GM23338 (cell line): ENCODE data around the gene SST. TPM values are rescaled to one million over a fixed set of nuclear protein-coding genes. Genes with fewer than 3 reads are reported as not detected.
"Not testable (repeated sequence)": the region's sequence is repeated elsewhere in the genome, so short reads cannot be mapped to it uniquely, and the experiment has no call there.

Experiments used
- ATAC-seq: fragments of 200-7000 bp; cut with Tn5 transposase; 3 replicates; pipeline ENCODE4 v1.9.1; 2020
- DNase-seq: peaks from one replicate; pipeline ENCODE4 v3.0.0-alpha.2; 2015; ENCODE audit warnings: low spot score
- H2AFZ ChIP-seq: fragments of 200-600 bp; sonication (generic); 2 replicates; pipeline ENCODE4 v1.8.0; 2016; ENCODE audit warnings: antibody characterized with exemption, mild to moderate bottlenecking, moderate library complexity
- H3F3A ChIP-seq: fragments of 200-600 bp; sonication (generic); replicated peaks from 2 replicates; pipeline ENCODE4 v1.8.0; 2017; ENCODE audit warnings: antibody characterized with exemption, mixed run types, low read depth
- H3K27ac ChIP-seq: fragments of 200-600 bp; sonication (generic); 2 replicates; pipeline ENCODE4 v1.6.1; 2016; ENCODE audit warnings: low read depth
- H3K27me3 ChIP-seq: fragments of 200-600 bp; sonication (generic); 2 replicates; pipeline ENCODE4 v1.8.0; 2016; ENCODE audit warnings: mild to moderate bottlenecking, mixed run types, moderate library complexity; ENCODE audit not compliant: insufficient read depth
- H3K36me3 ChIP-seq: fragments of 200-600 bp; sonication (generic); 2 replicates; pipeline ENCODE4 v1.8.0; 2016; ENCODE audit warnings: mild to moderate bottlenecking; ENCODE audit not compliant: insufficient read depth
- H3K4me1 ChIP-seq: fragments of 200-600 bp; sonication (generic); 2 replicates; pipeline ENCODE4 v1.8.0; 2016; ENCODE audit warnings: mild to moderate bottlenecking, moderate library complexity; ENCODE audit not compliant: insufficient read depth
- H3K4me2 ChIP-seq: fragments of 200-600 bp; sonication (generic); 2 replicates; pipeline ENCODE4 v1.7.1; 2017; ENCODE audit warnings: mixed run types
- H3K4me3 ChIP-seq: fragments of 200-600 bp; sonication (generic); 2 replicates; pipeline ENCODE4 v1.6.1; 2016; ENCODE audit warnings: mixed run types
- H3K79me2 ChIP-seq: fragments of 200-600 bp; sonication (generic); replicated peaks from 2 replicates; pipeline ENCODE4 v1.8.0; 2017; ENCODE audit warnings: mild to moderate bottlenecking; ENCODE audit not compliant: insufficient read depth
- H3K9me2 ChIP-seq: fragments of 200-600 bp; sonication (generic); 2 replicates; pipeline ENCODE4 v1.8.0; 2017; ENCODE audit not compliant: insufficient read depth
- H4K20me1 ChIP-seq: fragments of 200-600 bp; sonication (generic); replicated peaks from 2 replicates; pipeline ENCODE4 v1.8.0; 2017; ENCODE audit warnings: mild to moderate bottlenecking; ENCODE audit not compliant: insufficient read depth
- H3K27ac Mint-ChIP-seq: 2 replicates; pipeline ENCODE4 v1.8.0; 2020; ENCODE audit warnings: inconsistent platforms, mild to moderate bottlenecking, moderate library complexity, mixed read lengths
- H3K27me3 Mint-ChIP-seq: 3 replicates; pipeline ENCODE4 v1.8.0; 2022; ENCODE audit warnings: low read depth, mild to moderate bottlenecking, moderate library complexity, mixed read lengths, inconsistent platforms; ENCODE audit not compliant: insufficient read depth, poor library complexity
- H3K36me3 Mint-ChIP-seq: 3 replicates; pipeline ENCODE4 v1.8.0; 2021; ENCODE audit warnings: low read depth, mild to moderate bottlenecking, inconsistent platforms, moderate library complexity, mixed read lengths
- H3K4me1 Mint-ChIP-seq: 3 replicates; pipeline ENCODE4 v1.8.0; 2020; ENCODE audit warnings: mild to moderate bottlenecking, inconsistent platforms, mixed read lengths
- H3K4me3 Mint-ChIP-seq: 3 replicates; pipeline ENCODE4 v1.8.0; 2021; ENCODE audit warnings: moderate library complexity, mild to moderate bottlenecking, inconsistent platforms, mixed read lengths
- H3K9me3 Mint-ChIP-seq: 3 replicates; pipeline ENCODE4 v1.8.0; 2020; ENCODE audit warnings: moderate library complexity, mild to moderate bottlenecking, inconsistent platforms, mixed read lengths
- CREB1 ChIP-seq: fragments of 250-450 bp; sonication (Bioruptor Pico); IDR thresholded peaks from 2 replicates; pipeline ENCODE4 v1.5.0; 2020; ENCODE audit warnings: low read depth, mild to moderate bottlenecking, moderate library complexity
- EZH2 ChIP-seq: fragments of 200-600 bp; sonication (generic); IDR thresholded peaks from one replicate; pipeline ENCODE4 v1.8.0; 2017; ENCODE audit warnings: antibody characterized with exemption, mild to moderate bottlenecking, low read depth; ENCODE audit not compliant: unreplicated experiment
- JUNB ChIP-seq: IDR thresholded peaks from one replicate; pipeline ENCODE4 v1.6.1; 2016; ENCODE audit warnings: antibody characterized with exemption; ENCODE audit not compliant: unreplicated experiment
- NANOG ChIP-seq: IDR thresholded peaks from 2 replicates; pipeline ENCODE4 v1.6.1; 2016; ENCODE audit warnings: antibody characterized with exemption, borderline replicate concordance
- POLR2AphosphoS5 ChIP-seq: IDR thresholded peaks from 2 replicates; pipeline ENCODE4 v1.6.1; 2016; ENCODE audit warnings: antibody characterized with exemption, low read depth
- STAT1 ChIP-seq: IDR thresholded peaks from one replicate; pipeline ENCODE4 v1.6.1; 2016; ENCODE audit warnings: antibody characterized with exemption; ENCODE audit not compliant: unreplicated experiment
- ZNF114 ChIP-seq: fragments of 250-450 bp; sonication (Bioruptor Pico); IDR thresholded peaks from 2 replicates; pipeline ENCODE4 v1.5.0; 2020; ENCODE audit warnings: mild to moderate bottlenecking, moderate library complexity
- ZNF331 ChIP-seq: fragments of 250-450 bp; sonication (Bioruptor Pico); IDR thresholded peaks from 2 replicates; pipeline ENCODE4 v1.5.0; 2020; ENCODE audit warnings: low read depth, mild to moderate bottlenecking, moderate library complexity
- polyA plus RNA-seq: library from polyadenylated mRNA; unstranded; fragments of >200 nt; fragmentation: Nextera tagmentation; extraction: Ambion mirVana; gene quantifications from 2 replicates; pipeline ENCODE4 v1.2.1, GENCODE V29; 2016
- total RNA-seq: library from RNA; depleted of rRNA; stranded (reverse); fragments of >200 nt; shearing (Covaris generic); gene quantifications from 2 replicates; pipeline ENCODE4 v1.2.3, GENCODE V29; 2014
- TF ChIP-seq, protein P1 (sequence below), 2 experiments: fragments of 200-600 bp in 1 of 2; sonication (generic) in 1 of 2; conservative IDR thresholded peaks; 2 replicates each; pipeline versions ENCODE4 v1.5.1 to v1.6.1; 2016 to 2017; ENCODE audit warnings: antibody characterized with exemption in 2 of 2, low read depth in 2 of 2, mild to moderate bottlenecking in 2 of 2, moderate library complexity in 1 of 2
- TF ChIP-seq, protein P2 (sequence below): fragments of 250-450 bp; sonication (Bioruptor Pico); IDR thresholded peaks from 2 replicates; pipeline ENCODE4 v1.5.0; 2020; ENCODE audit warnings: mild to moderate bottlenecking, moderate library complexity
- TF ChIP-seq, protein P3 (sequence below): IDR thresholded peaks from one replicate; pipeline ENCODE4 v1.6.1; 2018; ENCODE audit warnings: antibody characterized with exemption; ENCODE audit not compliant: unreplicated experiment

Gene SST
- total and polyA plus RNA-seq, 2 experiments from 2014 or later = 3.9 TPM; not detected in 1

- H3K27me3 Mint-ChIP-seq = peaks cover 5% of the 10 kb centered on the region
- DNase-seq (no peak), ATAC-seq (no peak)
- no peak overlapping the region for H2AFZ ChIP-seq
- H3K4me3 ChIP-seq = no peak overlapping the region
- H3K27ac ChIP-seq = no peak overlapping the region
- no peak overlapping the region for H3K4me3 Mint-ChIP-seq
- no peaks in the 10 kb centered on the region for H4K20me1 ChIP-seq
- TF ChIP-seq STAT1 (no peak), ZNF331 (CRISPR knock-in tag) (no peak), EZH2 (no peak), ZNF114 (CRISPR knock-in tag) (no peak), POLR2AphosphoS5 (no peak), NANOG (no peak), CREB1 (CRISPR knock-in tag) (no peak), JUNB (no peak)
- TF ChIP-seq, protein P1, sequence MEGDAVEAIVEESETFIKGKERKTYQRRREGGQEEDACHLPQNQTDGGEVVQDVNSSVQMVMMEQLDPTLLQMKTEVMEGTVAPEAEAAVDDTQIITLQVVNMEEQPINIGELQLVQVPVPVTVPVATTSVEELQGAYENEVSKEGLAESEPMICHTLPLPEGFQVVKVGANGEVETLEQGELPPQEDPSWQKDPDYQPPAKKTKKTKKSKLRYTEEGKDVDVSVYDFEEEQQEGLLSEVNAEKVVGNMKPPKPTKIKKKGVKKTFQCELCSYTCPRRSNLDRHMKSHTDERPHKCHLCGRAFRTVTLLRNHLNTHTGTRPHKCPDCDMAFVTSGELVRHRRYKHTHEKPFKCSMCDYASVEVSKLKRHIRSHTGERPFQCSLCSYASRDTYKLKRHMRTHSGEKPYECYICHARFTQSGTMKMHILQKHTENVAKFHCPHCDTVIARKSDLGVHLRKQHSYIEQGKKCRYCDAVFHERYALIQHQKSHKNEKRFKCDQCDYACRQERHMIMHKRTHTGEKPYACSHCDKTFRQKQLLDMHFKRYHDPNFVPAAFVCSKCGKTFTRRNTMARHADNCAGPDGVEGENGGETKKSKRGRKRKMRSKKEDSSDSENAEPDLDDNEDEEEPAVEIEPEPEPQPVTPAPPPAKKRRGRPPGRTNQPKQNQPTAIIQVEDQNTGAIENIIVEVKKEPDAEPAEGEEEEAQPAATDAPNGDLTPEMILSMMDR (conservative IDR thresholded peaks at IDR 0.05; ENCODE audit: low read depth in 2 of 2) = no peak
- TF ChIP-seq, protein P2, sequence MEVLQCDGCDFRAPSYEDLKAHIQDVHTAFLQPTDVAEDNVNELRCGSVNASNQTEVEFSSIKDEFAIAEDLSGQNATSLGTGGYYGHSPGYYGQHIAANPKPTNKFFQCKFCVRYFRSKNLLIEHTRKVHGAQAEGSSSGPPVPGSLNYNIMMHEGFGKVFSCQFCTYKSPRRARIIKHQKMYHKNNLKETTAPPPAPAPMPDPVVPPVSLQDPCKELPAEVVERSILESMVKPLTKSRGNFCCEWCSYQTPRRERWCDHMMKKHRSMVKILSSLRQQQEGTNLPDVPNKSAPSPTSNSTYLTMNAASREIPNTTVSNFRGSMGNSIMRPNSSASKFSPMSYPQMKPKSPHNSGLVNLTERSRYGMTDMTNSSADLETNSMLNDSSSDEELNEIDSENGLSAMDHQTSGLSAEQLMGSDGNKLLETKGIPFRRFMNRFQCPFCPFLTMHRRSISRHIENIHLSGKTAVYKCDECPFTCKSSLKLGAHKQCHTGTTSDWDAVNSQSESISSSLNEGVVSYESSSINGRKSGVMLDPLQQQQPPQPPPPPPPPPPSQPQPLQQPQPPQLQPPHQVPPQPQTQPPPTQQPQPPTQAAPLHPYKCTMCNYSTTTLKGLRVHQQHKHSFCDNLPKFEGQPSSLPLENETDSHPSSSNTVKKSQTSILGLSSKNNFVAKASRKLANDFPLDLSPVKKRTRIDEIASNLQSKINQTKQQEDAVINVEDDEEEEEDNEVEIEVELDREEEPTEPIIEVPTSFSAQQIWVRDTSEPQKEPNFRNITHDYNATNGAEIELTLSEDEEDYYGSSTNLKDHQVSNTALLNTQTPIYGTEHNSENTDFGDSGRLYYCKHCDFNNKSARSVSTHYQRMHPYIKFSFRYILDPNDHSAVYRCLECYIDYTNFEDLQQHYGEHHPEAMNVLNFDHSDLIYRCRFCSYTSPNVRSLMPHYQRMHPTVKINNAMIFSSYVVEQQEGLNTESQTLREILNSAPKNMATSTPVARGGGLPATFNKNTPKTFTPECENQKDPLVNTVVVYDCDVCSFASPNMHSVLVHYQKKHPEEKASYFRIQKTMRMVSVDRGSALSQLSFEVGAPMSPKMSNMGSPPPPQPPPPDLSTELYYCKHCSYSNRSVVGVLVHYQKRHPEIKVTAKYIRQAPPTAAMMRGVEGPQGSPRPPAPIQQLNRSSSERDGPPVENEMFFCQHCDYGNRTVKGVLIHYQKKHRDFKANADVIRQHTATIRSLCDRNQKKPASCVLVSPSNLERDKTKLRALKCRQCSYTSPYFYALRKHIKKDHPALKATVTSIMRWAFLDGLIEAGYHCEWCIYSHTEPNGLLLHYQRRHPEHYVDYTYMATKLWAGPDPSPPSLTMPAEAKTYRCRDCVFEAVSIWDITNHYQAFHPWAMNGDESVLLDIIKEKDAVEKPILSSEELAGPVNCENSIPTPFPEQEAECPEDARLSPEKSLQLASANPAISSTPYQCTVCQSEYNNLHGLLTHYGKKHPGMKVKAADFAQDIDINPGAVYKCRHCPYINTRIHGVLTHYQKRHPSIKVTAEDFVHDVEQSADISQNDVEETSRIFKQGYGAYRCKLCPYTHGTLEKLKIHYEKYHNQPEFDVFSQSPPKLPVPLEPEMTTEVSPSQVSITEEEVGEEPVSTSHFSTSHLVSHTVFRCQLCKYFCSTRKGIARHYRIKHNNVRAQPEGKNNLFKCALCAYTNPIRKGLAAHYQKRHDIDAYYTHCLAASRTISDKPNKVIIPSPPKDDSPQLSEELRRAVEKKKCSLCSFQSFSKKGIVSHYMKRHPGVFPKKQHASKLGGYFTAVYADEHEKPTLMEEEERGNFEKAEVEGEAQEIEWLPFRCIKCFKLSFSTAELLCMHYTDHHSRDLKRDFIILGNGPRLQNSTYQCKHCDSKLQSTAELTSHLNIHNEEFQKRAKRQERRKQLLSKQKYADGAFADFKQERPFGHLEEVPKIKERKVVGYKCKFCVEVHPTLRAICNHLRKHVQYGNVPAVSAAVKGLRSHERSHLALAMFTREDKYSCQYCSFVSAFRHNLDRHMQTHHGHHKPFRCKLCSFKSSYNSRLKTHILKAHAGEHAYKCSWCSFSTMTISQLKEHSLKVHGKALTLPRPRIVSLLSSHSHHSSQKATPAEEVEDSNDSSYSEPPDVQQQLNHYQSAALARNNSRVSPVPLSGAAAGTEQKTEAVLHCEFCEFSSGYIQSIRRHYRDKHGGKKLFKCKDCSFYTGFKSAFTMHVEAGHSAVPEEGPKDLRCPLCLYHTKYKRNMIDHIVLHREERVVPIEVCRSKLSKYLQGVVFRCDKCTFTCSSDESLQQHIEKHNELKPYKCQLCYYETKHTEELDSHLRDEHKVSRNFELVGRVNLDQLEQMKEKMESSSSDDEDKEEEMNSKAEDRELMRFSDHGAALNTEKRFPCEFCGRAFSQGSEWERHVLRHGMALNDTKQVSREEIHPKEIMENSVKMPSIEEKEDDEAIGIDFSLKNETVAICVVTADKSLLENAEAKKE (CRISPR knock-in tag) = no peak
- TF ChIP-seq, protein P3, sequence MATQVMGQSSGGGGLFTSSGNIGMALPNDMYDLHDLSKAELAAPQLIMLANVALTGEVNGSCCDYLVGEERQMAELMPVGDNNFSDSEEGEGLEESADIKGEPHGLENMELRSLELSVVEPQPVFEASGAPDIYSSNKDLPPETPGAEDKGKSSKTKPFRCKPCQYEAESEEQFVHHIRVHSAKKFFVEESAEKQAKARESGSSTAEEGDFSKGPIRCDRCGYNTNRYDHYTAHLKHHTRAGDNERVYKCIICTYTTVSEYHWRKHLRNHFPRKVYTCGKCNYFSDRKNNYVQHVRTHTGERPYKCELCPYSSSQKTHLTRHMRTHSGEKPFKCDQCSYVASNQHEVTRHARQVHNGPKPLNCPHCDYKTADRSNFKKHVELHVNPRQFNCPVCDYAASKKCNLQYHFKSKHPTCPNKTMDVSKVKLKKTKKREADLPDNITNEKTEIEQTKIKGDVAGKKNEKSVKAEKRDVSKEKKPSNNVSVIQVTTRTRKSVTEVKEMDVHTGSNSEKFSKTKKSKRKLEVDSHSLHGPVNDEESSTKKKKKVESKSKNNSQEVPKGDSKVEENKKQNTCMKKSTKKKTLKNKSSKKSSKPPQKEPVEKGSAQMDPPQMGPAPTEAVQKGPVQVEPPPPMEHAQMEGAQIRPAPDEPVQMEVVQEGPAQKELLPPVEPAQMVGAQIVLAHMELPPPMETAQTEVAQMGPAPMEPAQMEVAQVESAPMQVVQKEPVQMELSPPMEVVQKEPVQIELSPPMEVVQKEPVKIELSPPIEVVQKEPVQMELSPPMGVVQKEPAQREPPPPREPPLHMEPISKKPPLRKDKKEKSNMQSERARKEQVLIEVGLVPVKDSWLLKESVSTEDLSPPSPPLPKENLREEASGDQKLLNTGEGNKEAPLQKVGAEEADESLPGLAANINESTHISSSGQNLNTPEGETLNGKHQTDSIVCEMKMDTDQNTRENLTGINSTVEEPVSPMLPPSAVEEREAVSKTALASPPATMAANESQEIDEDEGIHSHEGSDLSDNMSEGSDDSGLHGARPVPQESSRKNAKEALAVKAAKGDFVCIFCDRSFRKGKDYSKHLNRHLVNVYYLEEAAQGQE = no peak
- peaks cover 23% of the 10 kb centered on the region for H3K36me3 Mint-ChIP-seq
- no peak overlapping the region for H3K27ac Mint-ChIP-seq
- no peaks in the 10 kb centered on the region for H3F3A ChIP-seq
- peaks cover 6% of the 10 kb centered on the region; the same call in 1 of the 2 replicates for H3K4me1 ChIP-seq
- peaks cover 4% of the 10 kb centered on the region; the same call in 2 of the 3 replicates for H3K4me1 Mint-ChIP-seq
- H3K4me2 ChIP-seq = no peak overlapping the region
- H3K27me3 ChIP-seq = no peaks in the 10 kb centered on the region
- H3K79me2 ChIP-seq = no peaks in the 10 kb centered on the region
- peaks cover 26% of the 10 kb centered on the region for H3K9me3 Mint-ChIP-seq
- H3K36me3 ChIP-seq = peaks cover 16% of the 10 kb centered on the region
- no peaks in the 10 kb centered on the region; the same call in 1 of the 2 replicates for H3K9me2 ChIP-seq
These were observed 14.2 kb upstream of the SST start for GRCh38 chr3:187684444-187684843.

GRCh38 chr3:187681756-187682155 lies 11.6 kb upstream of the SST start:
- H3K27ac Mint-ChIP-seq, DNase-seq, ATAC-seq, H3K27me3 Mint-ChIP-seq, H4K20me1 ChIP-seq, H3K27ac ChIP-seq, H2AFZ ChIP-seq, H3K79me2 ChIP-seq, H3K9me2 ChIP-seq, H3K27me3 ChIP-seq, H3K4me2 ChIP-seq, H3K4me3 Mint-ChIP-seq, H3K4me3 ChIP-seq, H3F3A ChIP-seq: not testable (repeated sequence)
- H3K36me3 Mint-ChIP-seq = peaks cover 16% of the 10 kb centered on the region
- Histone ChIP-seq H3K4me1 (peaks cover 12% of the 10 kb centered on the region; the same call in 1 of the 2 replicates), H3K36me3 (peaks cover 16% of the 10 kb centered on the region)
- H3K4me1 Mint-ChIP-seq = peaks cover 13% of the 10 kb centered on the region
- peaks cover 18% of the 10 kb centered on the region for H3K9me3 Mint-ChIP-seq
